Stimulated activated naive CD4-positive, alpha-beta T cell treated with Interleukin-2 at 50 U/mL for 16 hours (primary cell): Measurements from ENCODE around the gene SMS.
"Not testable (repeated sequence)": the region's sequence is repeated elsewhere in the genome, so short reads cannot be mapped to it uniquely, and the experiment has no call there.

Source experiments
- DNase-seq: peaks from one replicate; lab custom pipeline; 2025; lab: John Stamatoyannopoulos, UW

The SMS gene

DNA sequence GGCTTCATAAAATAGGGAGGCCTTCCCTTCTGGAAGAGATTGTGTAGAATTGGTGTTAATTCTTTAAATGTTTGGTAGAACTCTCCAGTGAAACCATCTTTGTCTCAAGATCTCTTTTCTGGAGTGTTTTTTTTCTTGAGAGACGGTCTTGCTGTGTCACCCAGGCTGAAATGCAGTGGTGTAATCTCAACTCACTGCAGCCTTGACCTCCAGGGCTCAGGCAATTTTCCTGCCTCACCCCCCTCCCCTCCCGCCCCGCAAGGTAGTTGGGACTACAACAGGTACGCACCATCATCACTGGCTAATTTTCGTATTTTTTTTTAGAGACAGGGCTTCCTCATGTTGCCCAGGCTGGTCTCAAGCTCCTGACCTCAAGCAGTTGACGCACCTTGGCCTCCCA, 12.1 kb downstream of the SMS start:
- DNase-seq = no peak

- DNase-seq = not testable (repeated sequence)
Measured at GRCh38 chrX:21953195-21953830, 12.8 kb downstream of the SMS start.

DNA sequence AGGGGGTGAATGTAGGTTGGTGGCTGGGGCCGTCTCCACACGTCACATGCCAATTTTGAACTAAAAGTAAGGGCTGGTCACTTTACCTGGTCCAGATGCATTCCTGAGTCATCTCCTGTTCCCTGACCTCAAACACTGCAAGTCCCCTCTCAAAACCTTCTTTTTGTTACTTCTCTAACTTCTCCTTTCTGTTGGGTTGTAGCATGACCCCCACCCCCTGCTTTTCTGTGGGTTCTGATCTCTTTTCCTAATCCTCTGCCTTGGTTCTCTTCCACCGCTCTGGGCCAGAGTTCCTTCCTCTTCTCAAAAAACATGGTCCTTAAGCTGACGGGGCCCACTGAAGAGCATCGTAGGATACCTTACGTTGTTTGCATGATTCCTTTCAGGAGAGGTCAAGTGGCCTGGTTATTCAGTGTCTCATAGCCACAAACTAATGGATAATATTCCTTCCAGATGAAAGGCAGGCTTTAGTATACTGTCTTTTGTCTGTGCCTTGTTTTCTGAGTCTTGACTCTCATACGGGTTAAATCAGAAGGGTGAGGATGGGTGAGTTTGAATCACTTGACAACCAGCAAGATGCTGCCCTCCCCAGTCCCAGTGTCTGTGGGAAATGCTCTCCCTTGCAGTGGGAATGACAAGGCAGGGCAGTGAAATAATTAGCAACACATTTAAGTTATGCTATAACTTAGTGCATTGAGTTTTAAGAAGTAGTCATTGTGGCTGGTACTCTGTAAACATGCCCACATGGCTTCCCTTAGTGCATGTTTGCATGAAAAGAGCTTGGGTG, 15.1 kb downstream of the SMS start:
- DNase-seq = no peak

DNA sequence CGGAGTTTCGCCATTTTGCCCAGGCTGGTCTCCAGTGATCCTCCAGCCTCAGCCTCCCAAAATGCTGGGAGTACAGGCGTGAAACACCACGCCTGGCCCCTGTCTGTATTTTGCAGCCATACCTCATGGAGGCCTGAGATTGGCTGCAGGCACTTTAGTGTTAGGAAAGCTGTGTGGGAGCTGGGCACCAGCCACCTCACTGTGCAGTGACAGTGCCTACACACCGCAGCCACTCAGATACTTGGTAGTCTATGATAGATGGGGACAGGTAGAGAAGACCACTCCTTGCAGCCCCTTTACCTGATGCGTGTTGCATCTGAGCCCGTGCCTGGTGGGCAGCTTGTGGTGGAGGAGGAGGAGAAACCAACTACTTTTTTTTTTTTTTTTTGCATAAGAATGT, 16.3 kb downstream of the SMS start:
- DNase-seq = no peak

GRCh38 chrX:21958187-21958586, 17.7 kb downstream of the SMS start:
- DNase-seq = no peak

DNA sequence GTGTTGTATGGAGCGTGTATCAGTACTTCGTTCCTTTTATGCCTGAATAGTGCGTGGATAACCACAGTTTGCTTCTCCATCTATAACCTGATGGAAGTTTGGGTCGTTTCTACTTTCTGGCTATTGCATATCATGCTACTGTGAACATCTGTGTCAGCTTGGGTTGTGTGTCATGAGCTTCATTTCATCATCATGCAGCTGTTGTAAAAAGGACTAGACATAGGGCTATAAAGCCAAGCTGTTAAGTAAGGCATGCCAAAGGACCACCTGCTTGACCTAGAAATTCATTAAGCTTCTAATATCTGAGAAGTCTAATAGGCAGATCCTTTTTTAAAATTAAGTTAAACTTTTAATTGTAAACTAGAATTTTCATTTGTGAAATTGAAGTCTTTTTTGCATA, 18.4 kb downstream of the SMS start:
- no peak for DNase-seq

DNA sequence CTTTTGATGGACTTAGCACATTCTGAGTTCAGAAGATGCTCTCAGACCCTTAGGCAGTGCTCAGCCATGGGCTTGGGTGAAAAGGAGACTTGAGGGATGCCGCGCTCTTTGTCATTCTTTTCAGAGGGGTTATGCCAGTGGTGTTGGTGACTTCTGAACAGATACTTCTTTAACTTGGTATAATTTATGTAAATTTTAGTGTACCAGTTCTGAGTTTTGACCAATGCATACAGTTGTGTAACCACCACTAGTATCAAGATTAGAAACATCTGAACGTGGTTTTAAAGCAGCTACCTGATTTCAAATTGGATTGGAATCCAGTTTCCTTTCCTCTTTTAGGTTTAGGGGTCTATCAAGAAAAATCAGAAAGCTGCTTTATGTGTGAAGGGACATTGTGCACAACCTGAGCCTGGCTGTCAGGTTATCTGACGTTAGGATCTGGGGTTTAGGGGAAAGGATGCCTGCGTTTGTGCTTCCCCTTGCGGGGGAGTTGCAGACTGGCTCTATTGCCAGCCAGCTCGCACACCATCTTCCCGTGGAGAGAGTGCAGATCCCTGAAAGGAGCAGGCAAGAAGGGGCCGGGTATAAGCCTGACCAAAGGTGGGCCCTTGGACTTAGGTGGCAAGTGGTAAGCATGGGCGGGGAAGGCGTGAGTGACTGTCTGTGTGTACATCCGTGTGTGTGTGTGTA, 19.0 kb downstream of the SMS start:
- no peak for DNase-seq

- DNase-seq = no peak
Measured at GRCh38 chrX:21960569-21961541, 20.3 kb downstream of the SMS start.

DNA sequence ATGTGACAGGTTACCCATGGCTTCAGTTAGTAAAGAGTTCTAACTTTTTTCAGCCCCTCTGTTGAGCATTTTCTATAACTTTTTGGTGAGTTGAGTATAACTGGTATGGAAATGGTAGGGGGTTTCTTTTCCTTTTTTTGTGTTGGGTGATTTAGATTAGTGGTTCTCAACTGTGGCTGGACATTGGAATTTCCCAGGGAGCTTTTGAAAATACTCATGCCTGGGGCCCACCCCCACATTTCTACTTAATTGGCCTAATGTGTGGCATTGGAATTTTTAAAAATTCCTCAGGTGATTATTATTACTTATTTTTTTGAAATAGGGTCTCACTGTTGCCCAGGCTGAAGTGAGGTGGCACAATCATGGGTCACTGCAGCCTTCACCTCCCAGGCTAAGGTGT, 21.9 kb downstream of the SMS start:
- DNase-seq = no peak

- no peak for DNase-seq
Measured at GRCh38 chrX:21963269-21963668, 22.8 kb downstream of the SMS start.

DNA sequence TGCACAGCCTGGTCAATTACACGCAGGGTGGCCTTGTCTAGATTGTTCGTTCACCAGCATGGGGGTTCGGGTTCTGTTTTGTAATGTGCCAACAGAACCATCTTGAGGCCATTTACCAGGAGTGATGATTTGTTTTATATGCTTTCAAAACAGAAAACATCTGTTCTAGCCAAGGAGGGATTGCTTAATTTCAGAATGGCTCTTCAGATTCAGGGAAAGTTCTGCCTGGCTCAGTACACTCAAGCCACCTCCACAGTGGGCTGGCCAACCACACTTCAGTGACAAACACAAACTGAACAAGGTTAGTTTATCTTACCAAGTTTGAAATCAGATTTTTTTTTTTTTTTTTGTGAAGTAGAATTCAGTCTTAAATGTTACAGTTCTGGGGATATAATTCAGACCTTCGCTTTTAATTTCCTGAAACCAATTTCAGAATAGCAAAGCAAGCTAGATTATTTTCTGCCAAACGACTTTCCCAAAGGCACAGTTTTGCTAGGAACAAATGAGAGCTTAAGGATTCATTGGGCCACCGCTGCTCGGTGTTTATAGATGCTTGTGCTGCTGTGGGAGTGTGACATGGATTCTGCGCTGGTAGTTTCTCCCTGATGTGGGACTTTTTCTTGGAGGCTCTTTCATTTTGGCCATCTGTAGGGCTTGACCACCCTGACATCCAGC, 23.4 kb downstream of the SMS start:
- DNase-seq = no peak

DNA sequence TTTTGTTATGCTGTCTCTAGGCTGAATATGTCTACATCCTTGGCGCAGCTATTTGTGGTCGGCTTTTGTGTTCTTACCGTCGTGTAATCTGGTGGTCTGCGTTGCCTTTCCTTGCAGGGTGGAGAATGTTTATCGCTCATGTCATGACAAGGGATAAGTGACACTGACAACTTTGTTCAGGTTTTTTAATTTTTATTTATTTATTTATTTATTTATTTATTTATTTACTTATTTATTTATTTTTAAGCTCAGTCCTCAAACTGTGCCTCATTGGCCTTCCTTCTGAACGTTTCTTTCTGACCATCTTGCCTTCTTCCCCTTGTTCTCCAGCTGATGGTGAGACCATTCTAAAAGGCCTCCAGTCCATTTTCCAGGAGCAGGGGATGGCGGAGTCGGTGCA, 26.4 kb downstream of the SMS start:
- no peak for DNase-seq

GRCh38 chrX:21968333-21968732, 27.8 kb downstream of the SMS start:
- DNase-seq = no peak

DNA sequence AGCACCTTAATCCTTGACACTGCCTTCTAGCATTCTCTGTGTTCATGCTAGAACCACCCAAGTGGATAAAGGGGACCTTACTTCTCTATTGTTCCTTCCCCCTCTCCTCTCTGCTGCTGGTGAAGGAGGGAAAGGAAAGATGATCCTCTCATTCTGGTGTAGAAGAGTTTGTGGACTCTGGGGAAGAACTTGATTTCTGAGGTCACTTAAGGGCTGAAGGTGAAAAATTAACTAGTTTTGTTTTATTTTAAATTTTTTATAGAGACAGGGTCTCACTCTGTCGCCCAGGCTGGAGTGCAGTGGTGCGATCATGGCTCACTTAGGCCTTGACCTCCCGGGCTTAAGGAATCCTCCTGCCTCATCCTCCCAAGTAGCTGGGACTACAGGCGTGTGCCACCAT, 29.8 kb downstream of the SMS start:
- no peak for DNase-seq

- DNase-seq = no peak
Measured at GRCh38 chrX:21972046-21972445, 31.5 kb downstream of the SMS start.

- DNase-seq = peak; percentile 20
Measured at GRCh38 chrX:21972721-21973120, 32.2 kb downstream of the SMS start.

DNA sequence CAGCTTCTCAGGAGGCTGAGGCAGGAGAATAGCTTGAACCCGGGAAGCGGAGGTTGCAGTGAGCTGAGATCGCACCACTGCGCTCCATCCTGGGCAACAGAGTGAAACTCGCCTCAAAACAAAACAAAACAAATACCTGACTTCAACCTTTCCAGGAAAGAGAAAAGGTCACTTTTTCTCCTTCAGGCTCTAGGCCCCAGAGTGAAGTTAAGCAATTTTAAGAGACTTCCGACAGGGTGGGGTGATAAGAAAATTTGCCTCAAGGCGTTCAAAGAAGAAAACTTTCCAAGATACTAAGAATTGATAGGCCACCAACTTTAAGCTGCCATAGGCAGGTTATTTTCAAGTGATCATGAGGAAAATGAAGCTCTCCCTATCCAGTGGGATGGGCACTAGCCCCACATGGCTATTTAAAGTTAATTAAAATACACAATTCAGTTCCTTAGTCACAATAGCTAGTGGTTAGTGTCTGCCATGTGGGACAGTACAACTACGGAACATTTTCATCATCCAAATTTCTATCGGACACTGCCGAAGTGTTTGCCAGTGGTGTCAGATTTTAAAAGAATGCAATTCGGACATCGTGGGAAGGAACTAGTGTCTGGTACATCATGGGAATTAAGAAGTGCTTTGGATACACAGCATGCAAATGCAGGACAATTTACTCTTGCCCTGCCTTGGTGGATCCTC, 33.0 kb downstream of the SMS start:
- no peak for DNase-seq

GRCh38 chrX:21974011-21974385, 33.5 kb downstream of the SMS start:
- DNase-seq = no peak

- DNase-seq = no peak
Measured at GRCh38 chrX:21975242-21975641, 34.7 kb downstream of the SMS start.

GRCh38 chrX:21975812-21976211, 35.3 kb downstream of the SMS start:
- no peak for DNase-seq

DNA sequence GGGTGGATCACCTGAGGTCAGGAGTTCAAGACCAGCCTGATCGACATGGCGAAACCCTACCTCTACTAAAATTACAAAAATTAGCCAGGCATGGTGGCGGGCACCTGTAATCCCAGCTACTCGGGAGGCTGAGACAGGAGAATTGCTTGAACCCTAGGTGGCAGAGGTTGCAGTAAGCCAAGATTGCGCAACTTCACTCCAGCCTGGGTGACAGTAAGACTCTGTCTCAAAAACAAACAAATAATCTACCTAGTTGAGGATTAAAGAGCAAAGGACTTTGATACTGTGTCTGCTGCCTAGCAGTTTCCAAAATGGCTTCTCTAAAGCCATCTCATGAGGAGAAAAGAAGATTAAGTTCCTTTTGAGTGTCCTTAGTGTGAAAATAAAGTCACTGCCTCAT, 37.8 kb downstream of the SMS start:
- DNase-seq = no peak
